Endodermal cell (in vitro differentiated cells): ENCODE measurements around the gene LEKR1. TPM values are rescaled to one million over a fixed set of nuclear protein-coding genes. Genes with fewer than 3 reads are reported as not detected.

Experiments
- DNase-seq: peaks from one replicate; pipeline ENCODE4 v3.0.0-alpha.2; 2017
- H3K27ac ChIP-seq: 2 replicates; pipeline ENCODE4 v1.5.1; 2013; ENCODE audit warnings: mild to moderate bottlenecking, low read depth, low read length, moderate library complexity
- H3K27me3 ChIP-seq: 2 replicates; pipeline ENCODE4 v1.6.1; 2013; ENCODE audit warnings: mild to moderate bottlenecking, low read length, moderate library complexity; ENCODE audit not compliant: insufficient read depth, control insufficient read depth, poor library complexity, severe bottlenecking
- H3K36me3 ChIP-seq: 2 replicates; pipeline ENCODE4 v1.7.0; 2013; ENCODE audit warnings: mild to moderate bottlenecking, low read length, moderate library complexity; ENCODE audit not compliant: control insufficient read depth, insufficient read depth
- H3K4me1 ChIP-seq: one replicate; pipeline ENCODE4 v1.7.0; 2013; ENCODE audit warnings: low read length; ENCODE audit not compliant: control insufficient read depth, insufficient read depth
- H3K4me3 ChIP-seq: 2 replicates; pipeline ENCODE4 v1.5.1; 2013; ENCODE audit warnings: mild to moderate bottlenecking, low read length, moderate library complexity
- H3K9ac ChIP-seq: 2 replicates; pipeline ENCODE4 v1.6.1; 2013; ENCODE audit warnings: mild to moderate bottlenecking, low read length, moderate library complexity; ENCODE audit not compliant: poor library complexity, severe bottlenecking; ENCODE audit errors: extremely low read depth
- H3K9me3 ChIP-seq: 2 replicates; pipeline ENCODE4 v1.6.1; 2013; ENCODE audit warnings: mild to moderate bottlenecking, low read length, moderate library complexity; ENCODE audit not compliant: control insufficient read depth
- H3K27ac Mint-ChIP-seq: 2 replicates; pipeline ENCODE4 v1.8.0; 2020; ENCODE audit warnings: mixed read lengths
- H3K27me3 Mint-ChIP-seq: 2 replicates; pipeline ENCODE4 v1.8.0; 2021; ENCODE audit warnings: mild to moderate bottlenecking, mixed read lengths; ENCODE audit not compliant: insufficient read depth
- H3K36me3 Mint-ChIP-seq: 2 replicates; pipeline ENCODE4 v1.8.0; 2020; ENCODE audit warnings: low read depth, mixed read lengths
- H3K4me1 Mint-ChIP-seq: 2 replicates; pipeline ENCODE4 v1.8.0; 2020; ENCODE audit warnings: mixed read lengths
- H3K4me3 Mint-ChIP-seq: 2 replicates; pipeline ENCODE4 v1.8.0; 2020; ENCODE audit warnings: mild to moderate bottlenecking, moderate library complexity, mixed read lengths
- H3K9me3 Mint-ChIP-seq: 2 replicates; pipeline ENCODE4 v1.8.0; 2020; ENCODE audit warnings: mild to moderate bottlenecking, mixed read lengths
- WGBS, 2 experiments: methylation state at CpG; one replicate each; pipeline versions ENCODE4 v1.1.5 to v1.1.7; 2013; ENCODE audit warnings: missing lambda C conversion rate in 2 of 2, mixed read lengths in 1 of 2; ENCODE audit not compliant: insufficient coverage in 1 of 2, insufficient read length in 1 of 2; 5-methylcytosine and 5-hydroxymethylcytosine counted together
- total RNA-seq, 2 donors: library from RNA; stranded (reverse); fragmentation: NEBNext Ultra II Directional in 1 of 2; extraction: Animal tissue kit (Norgen Biotek cat#: 25700) in 1 of 2; gene quantifications; 2 replicates in 1 of 2; 3 replicates in 1 of 2; pipeline ENCODE4 v1.2.1, GENCODE V29; 2021
- TF ChIP-seq, protein P1 (sequence below): fragments of 200-600 bp; sonication (generic); conservative IDR thresholded peaks from 2 replicates; pipeline ENCODE4 v1.5.0; 2021; ENCODE audit warnings: antibody characterized with exemption, mild to moderate bottlenecking

LEKR1 gene
- total RNA-seq, 2 donors from 2014 or later: 1.0 to 1.2 TPM

GRCh38 chr3:156981005-156981404 lies 154.9 kb downstream of the LEKR1 start:
- Histone ChIP-seq H3K9ac (no peak overlapping the region), H3K27ac (no peak overlapping the region), H3K36me3 (no peaks in the 10 kb centered on the region), H3K27me3 (no peaks in the 10 kb centered on the region), H3K9me3 (peaks cover 9% of the 10 kb centered on the region), H3K4me1 (peaks cover 3% of the 10 kb centered on the region), H3K4me3 (no peak overlapping the region)
- H3K4me3 Mint-ChIP-seq: no peak overlapping the region
- H3K36me3 Mint-ChIP-seq: no peaks in the 10 kb centered on the region
- no peaks in the 10 kb centered on the region for H3K9me3 Mint-ChIP-seq
- DNase-seq: no peak
- no peaks in the 10 kb centered on the region for H3K27me3 Mint-ChIP-seq
- peaks cover 22% of the 10 kb centered on the region for H3K4me1 Mint-ChIP-seq
- no peak overlapping the region for H3K27ac Mint-ChIP-seq
- 98 to 100% methylated on average over 3 of the region's 3 CpGs for WGBS, 2 experiments
- TF ChIP-seq, protein P1, sequence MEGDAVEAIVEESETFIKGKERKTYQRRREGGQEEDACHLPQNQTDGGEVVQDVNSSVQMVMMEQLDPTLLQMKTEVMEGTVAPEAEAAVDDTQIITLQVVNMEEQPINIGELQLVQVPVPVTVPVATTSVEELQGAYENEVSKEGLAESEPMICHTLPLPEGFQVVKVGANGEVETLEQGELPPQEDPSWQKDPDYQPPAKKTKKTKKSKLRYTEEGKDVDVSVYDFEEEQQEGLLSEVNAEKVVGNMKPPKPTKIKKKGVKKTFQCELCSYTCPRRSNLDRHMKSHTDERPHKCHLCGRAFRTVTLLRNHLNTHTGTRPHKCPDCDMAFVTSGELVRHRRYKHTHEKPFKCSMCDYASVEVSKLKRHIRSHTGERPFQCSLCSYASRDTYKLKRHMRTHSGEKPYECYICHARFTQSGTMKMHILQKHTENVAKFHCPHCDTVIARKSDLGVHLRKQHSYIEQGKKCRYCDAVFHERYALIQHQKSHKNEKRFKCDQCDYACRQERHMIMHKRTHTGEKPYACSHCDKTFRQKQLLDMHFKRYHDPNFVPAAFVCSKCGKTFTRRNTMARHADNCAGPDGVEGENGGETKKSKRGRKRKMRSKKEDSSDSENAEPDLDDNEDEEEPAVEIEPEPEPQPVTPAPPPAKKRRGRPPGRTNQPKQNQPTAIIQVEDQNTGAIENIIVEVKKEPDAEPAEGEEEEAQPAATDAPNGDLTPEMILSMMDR: no peak

DNA sequence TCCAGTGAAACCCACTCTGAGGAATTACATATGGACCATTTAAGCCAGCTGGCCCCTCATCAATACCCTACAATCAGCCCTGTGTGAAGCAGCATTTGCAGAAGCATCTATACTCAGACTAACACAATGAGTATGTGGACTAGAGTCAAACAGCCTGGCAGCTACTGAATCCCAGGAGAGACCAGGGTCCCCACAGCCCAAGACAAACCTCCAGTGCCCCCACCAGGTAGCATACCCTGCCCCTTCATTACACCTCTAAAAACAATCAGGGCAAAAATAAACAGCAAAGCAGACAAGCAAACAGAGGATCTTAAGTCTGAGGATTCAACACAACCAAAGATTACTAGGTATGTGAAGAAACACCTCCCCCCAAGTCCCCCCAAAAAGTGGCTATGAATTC lies 157.4 kb downstream of the LEKR1 start:
- Mint-ChIP-seq H3K27ac (peak overlapping the region; percentile 19), H3K4me3 (no peak overlapping the region), H3K27me3 (no peaks in the 10 kb centered on the region), H3K4me1 (peaks cover 35% of the 10 kb centered on the region), H3K9me3 (no peaks in the 10 kb centered on the region), H3K36me3 (no peaks in the 10 kb centered on the region)
- TF ChIP-seq, protein P1: peak; percentile 73
- Histone ChIP-seq H3K9me3 (peaks cover 9% of the 10 kb centered on the region), H3K4me1 (peaks cover 3% of the 10 kb centered on the region), H3K36me3 (no peaks in the 10 kb centered on the region), H3K4me3 (no peak overlapping the region), H3K9ac (no peak overlapping the region), H3K27me3 (no peaks in the 10 kb centered on the region), H3K27ac (no peak overlapping the region)
- DNase-seq: peak; percentile 75

DNA sequence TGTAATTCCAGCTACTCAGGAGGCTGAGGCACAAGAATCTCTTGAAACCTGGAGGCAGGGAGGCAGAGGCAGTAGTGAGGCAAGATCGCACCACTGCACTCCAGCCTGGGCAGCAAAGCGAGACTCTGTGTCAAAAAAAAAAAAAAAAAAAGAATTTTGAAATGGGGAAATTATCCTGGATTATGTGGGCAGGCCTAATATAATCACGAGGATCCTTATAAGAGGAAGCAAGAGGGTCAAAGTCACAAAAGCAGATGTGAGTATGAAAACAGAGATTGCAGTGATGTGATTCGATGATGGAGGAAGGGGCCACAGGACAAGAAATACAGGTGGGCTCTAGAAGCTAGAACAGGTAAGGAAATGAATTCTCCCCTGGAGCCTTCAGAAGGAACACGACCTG lies 159.6 kb downstream of the LEKR1 start:
- WGBS, 2 experiments: 95 to 96% methylated on average over 4 to 5 of the region's 5 CpGs
- Histone ChIP-seq H3K27ac (no peak overlapping the region), H3K4me3 (no peak overlapping the region), H3K9ac (no peak overlapping the region), H3K4me1 (peaks cover 3% of the 10 kb centered on the region), H3K9me3 (peaks cover 9% of the 10 kb centered on the region), H3K27me3 (no peaks in the 10 kb centered on the region), H3K36me3 (no peaks in the 10 kb centered on the region)
- no peak for DNase-seq
- TF ChIP-seq, protein P1: no peak
- Mint-ChIP-seq H3K9me3 (no peaks in the 10 kb centered on the region), H3K27me3 (no peaks in the 10 kb centered on the region), H3K36me3 (no peaks in the 10 kb centered on the region), H3K4me3 (no peak overlapping the region), H3K4me1 (peaks cover 35% of the 10 kb centered on the region), H3K27ac (no peak overlapping the region)
